ENCODE results near the gene CFAP61.
"Not testable (repeated sequence)": the region's sequence is repeated elsewhere in the genome, so short reads cannot be mapped to it uniquely, and the experiment has no call there.

The CFAP61 gene, protein sequence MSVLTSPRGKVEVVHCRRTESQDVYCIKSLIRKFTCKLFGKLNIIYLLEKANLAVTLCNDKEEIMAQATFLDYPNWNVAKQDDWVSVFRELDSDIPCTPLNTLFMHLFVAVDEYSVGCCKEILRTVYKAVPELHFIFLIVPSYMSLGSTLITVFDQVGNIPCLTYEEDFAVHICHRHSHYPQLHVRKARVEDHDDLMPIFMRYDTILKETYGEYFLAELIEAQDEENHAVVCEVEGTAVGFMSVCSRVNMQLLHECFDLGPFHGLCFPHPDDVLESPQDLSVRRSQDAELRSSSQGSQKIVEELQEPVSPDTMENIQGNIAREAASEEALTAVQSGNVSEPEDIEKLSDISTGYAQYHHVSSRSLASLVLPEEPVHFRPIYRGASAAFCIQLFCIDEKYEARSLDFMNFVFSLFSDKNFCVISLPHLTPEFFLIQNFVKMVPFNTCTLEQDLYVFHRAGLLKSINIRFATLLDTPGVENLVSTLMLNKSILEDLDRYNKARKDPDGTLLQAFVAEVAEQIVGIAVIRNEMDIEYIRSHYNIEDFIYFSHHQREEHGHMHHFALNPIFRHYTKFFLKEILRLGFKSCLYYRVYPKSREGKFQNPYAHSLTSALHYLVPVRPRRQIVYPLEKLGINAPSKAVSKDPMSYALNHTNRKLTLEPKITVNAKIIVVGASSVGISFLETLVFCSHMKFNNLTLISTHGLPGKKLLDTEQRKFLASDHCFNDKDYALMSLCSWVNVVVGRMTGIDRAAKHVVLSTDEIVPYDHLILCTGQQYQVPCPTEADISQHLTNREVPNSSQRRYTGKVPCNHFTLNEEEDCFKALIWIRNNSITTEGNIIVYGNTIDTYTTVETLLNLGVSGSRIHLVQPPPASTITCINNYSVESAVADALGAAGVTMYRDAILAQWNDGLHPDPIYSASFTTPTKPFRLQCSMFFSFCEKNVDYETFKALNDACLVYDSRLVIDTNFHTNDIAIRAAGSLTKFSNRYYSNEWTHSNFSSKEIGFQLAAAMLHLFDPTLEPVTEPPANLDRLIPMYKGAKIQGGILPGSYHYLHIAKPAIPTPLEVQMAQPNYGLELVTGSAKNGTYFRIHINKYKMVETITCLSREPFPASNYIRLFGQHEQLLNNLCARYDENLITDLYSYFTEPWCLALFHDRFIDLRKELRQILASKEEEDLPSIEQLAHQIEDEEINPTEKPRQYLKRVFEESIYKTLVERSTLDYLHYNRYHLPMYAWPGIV

GRCh38 chr20:20052074-20052970 lies at the start of gene CFAP61, which contains the start of gene CRNKL1:
Gene CFAP61, plus strand, starts transcription at chr20:20052532. Its CDS starts 4,122 bp downstream, at chr20:20056654.
Gene CRNKL1, minus strand, starts transcription at chr20:20052466. Its CDS starts 124 bp downstream, at chr20:20052342.
- TF ChIP-seq CTCF (IDR thresholded peaks at IDR 0.05; ENCODE audit: borderline replicate concordance, insufficient read depth, low read depth, low read length): no peak
- H3K4me3 ChIP-seq (ENCODE audit: low read depth, low read length): peak within 1 kb of the TSS; percentile 70

- TF ChIP-seq CTCF (IDR thresholded peaks at IDR 0.05; ENCODE audit: borderline replicate concordance, insufficient read depth, low read depth, low read length): no peak
- H3K4me3 ChIP-seq (ENCODE audit: low read depth, low read length): no peak overlapping the region
Measured at GRCh38 chr20:20003031-20003954, 49.0 kb upstream of the CFAP61 start.

DNA sequence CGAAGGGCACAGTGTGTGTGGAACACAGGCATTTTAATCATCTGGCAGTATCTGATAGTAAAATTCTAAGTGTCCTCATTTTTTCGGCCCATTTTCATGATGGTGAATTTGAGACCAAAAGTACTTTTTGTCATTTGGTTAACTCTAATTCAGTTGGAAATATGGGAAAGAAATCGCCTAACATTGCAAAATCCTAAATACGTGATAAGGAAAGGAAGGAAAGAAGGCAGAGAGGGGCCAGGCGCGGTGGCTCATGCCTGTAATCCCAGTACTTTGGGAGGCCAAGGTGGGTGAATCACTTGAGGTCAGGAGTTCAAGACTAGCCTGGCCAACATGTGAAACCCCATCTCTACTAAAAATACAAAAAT lies 48.4 kb upstream of the CFAP61 start:
- not testable (repeated sequence) for H3K4me3 ChIP-seq (ENCODE audit: low read depth, low read length)

GRCh38 chr20:20005342-20005741 lies 47.0 kb upstream of the CFAP61 start:
- H3K4me3 ChIP-seq (ENCODE audit: low read depth, low read length): no peak overlapping the region
- no peak for TF ChIP-seq CTCF (IDR thresholded peaks at IDR 0.05; ENCODE audit: borderline replicate concordance, insufficient read depth, low read depth, low read length)

DNA sequence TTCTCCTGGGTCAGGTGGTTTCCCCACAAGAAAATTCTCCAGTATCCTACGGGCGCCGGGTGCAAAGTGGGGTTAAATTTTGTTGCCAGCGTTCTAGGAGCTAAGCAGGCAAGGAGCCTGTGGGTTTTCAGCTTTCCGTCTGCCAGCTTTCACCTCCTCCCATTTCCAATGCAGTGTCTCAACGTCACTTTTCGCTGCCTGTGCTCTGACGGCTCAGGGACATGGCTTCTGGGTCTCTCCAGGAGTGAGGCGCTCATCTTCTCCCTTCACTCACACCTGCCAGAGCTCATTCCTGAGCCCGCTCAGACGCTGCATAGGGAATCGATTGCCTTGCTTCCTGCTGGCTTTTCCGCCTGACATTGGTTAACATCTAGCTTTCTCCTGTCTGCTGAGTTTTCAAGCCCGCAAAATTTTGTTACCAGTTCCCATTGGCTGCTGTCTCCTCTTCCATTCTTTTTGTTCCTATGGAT lies 42.5 kb upstream of the CFAP61 start:
- no peak for TF ChIP-seq CTCF (IDR thresholded peaks at IDR 0.05; ENCODE audit: borderline replicate concordance, insufficient read depth, low read depth, low read length)
- no peak overlapping the region for H3K4me3 ChIP-seq (ENCODE audit: low read depth, low read length)
